GM12872 (cell line): ENCODE measurements around the gene ZBTB44.

Experiments
- CTCF ChIP-seq: IDR thresholded peaks from 3 replicates; pipeline ENCODE4 v1.5.1; 2011; ENCODE audit warnings: low read depth, mild to moderate bottlenecking, low read length, moderate library complexity; ENCODE audit not compliant: insufficient read depth

The ZBTB44 gene

GRCh38 chr11:130318031-130318673, 3.4 kb upstream of the ZBTB44 start:
- TF ChIP-seq CTCF: no peak

- TF ChIP-seq CTCF: peak; percentile 56
Measured at GRCh38 chr11:130315354-130315970, 745 bp upstream of the ZBTB44 start.

- no peak for TF ChIP-seq CTCF
Measured at GRCh38 chr11:130314184-130314749, 450 bp downstream of the ZBTB44 start.

GRCh38 chr11:130313383-130314183, 1.1 kb downstream of the ZBTB44 start:
- TF ChIP-seq CTCF: no peak

- TF ChIP-seq CTCF: no peak
Measured at GRCh38 chr11:130312046-130312445, 2.7 kb downstream of the ZBTB44 start.

- no peak for TF ChIP-seq CTCF
Measured at GRCh38 chr11:130310622-130311021, 4.1 kb downstream of the ZBTB44 start.

- no peak for TF ChIP-seq CTCF
Measured at GRCh38 chr11:130308886-130309285, 5.8 kb downstream of the ZBTB44 start.
